LoVo (cell line): Measurements from ENCODE around the gene LILRB3.
A peak's percentile ranks its signal among the peaks of the same experiment; 100 is the strongest.
"Not testable (repeated sequence)": the region's sequence is repeated elsewhere in the genome, so short reads cannot be mapped to it uniquely, and the experiment has no call there.

Experiments
- DNase-seq: peaks from one replicate; pipeline ENCODE4 v3.0.0-alpha.2; 2016; ENCODE audit warnings: low spot score

Gene LILRB3

DNA sequence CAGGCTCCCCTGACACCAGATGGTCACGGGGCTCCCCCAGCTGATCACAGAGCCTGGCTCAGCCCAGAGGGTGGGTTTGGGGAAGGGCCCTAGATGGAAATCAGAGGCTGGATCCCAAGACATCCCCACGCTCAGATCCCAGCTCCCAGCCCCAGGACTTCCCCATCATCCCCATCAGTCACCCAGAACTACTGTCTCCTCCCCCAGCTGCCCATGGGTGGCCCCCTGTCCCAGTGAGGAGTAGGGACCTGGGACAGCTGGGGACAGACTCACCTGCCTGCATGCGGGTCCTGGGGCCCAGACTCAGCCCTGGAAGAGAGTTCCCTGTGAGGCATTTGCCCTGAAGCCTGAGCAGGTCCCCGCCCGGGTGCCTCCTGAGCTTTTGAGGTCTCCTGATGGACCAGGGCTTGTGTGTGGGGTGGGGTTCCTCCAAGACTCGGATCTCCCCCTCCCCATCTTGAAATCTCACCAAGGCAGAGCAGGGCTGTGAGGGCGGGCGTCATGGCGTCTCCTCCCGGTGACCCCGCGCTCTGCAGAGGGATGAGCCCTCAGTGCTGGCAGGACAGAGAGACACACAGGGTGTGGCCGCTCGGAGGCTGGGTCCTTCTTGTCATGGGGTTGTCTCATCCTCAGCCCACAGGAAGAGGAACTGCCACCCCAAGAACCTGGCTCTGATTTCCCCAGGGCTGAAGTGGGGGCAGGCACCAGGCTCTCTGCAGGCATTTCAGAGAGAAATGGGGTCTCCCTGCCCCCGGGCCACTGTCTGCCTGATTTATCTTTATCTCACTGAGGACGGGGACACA lies at the start of gene LILRB3:
TSS of gene LILRB3 (minus strand) at position 534 of the 803 bp plus-strand sequence. CDS start at position 503, 31 bp downstream.
- not testable (repeated sequence) for DNase-seq

DNA sequence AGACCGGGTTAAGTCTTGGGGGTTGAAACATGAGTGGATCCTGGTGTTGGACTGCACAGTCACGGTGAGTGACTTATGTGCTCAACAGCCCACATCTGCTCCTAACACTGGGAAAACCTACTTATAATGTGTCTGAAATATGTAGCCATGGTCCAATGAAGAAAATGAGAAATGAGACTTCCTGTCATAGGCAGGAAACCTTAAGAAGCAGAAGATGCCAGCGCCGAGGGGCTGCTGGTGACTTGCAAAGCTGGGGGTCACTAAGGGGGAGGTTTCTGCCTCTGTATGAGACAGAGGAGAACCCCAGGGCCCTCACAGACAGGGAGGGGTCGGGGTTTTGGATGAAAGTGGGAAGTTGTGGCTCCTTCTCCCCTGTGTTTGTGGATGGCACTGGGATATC lies 49.4 kb upstream of the LILRB3 start:
- DNase-seq = not testable (repeated sequence)

DNA sequence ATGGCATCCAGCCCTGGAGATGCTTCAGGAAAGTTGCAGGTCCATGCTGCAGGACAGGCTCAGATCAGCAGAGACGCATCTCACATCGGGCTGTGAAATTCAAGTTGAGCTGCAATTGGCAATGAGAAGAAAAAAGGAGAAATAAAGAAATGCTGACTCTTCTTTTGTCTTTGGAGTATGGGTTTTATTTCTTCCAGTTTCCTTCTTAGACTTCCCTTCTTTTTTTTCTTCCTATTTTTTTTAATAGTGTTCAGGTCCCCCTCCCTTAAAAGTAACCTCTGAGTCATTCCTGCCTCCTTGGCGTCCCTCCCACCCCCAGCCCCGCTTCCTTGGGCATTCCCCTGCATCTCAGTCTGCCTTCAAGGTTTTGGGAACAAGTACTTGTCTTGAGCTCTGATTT lies 48.8 kb upstream of the LILRB3 start:
- not testable (repeated sequence) for DNase-seq

DNA sequence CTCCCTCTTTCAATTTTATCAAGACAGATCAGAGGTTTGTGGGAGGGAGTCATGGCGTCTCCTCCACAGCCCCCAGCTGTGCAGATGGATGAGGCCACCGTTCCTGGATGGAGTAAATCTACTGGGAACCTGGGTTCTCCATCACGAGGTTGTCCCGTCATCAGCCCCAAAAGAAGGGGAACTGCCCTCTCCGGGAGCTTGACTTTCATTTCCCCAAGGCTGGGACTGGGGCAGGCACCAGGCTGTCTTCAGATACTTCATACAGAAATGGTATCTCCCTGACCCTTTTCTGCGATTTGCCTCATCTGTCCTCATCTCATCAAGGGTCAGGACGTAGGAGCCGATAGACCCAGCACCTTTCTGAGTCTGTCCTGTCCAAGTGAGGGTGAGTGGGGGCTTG lies 48.3 kb upstream of the LILRB3 start:
- DNase-seq = no peak

DNA sequence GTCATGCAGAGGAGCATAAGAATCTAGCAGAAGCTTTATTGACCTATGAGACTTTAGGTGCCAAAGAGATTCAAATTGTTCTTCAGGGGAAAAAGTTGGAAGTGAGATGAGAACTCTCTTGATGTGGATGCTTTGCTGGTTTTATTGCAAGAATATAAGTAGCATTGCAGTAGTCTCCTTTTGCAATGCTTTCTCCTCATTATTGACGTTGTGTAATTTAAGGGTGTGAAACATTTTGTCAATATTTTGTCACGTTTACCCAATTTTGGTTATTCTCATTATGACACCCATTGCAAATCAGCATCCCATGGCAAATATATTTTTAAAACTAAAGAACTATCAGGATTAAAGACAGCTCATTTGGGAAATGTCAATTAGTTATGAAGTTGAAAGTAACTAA lies 46.1 kb upstream of the LILRB3 start:
- DNase-seq = no peak

DNA sequence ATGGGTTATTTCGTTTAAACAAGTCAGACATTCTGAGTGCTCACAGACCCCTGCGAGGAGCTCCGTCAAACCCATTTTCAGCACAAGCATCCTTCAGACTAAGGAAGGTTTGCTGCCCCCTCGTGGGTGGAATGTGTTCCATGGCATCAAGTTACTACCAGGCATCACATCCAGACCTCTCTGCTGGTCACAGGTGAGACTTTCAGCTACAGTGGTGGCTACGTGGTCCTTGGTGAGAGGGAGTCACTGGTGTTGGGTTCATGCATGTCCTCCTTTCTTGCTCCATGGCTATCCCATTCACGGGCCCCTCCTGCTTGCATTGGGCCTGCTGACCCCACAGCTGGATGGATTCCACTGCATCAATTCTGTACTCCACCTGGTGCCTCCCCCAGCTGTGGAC lies 43.3 kb upstream of the LILRB3 start:
- peak; percentile 79 for DNase-seq

DNA sequence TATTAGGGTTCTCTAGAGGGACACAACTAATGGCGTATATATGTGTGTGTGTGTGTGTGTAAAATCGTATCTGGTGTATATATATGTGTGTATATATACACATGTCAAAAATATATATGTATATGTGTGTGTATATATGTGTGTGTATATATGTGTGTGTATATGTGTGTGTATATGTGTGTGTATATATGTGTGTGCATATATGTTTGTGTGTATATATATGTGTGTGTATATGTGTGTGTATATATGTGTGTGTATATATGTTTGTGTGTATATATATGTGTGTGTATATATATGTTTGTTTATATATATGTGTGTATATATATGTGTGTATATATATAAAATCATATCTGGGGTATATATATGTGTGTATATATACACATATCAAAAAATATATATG lies 39.7 kb upstream of the LILRB3 start:
- no peak for DNase-seq

DNA sequence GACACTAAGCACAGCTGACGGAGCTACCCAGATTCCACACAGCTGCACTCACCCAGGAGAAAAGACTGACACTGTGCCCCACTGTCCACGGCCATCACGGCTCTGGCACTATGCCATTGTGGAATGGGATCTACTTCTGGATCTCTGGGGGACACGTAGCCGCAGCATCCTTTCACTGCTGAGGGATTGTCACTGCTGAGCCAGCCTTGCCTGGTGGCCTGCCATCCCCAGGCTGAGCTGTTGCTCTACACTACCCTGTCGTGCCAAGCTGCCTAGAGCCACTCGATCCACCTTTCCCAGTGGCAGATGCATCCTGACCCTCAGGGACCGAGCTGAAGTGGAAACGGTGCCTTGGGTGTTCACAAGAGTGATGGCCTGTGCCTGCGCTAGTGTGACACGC lies 39.3 kb upstream of the LILRB3 start:
- DNase-seq = no peak

DNA sequence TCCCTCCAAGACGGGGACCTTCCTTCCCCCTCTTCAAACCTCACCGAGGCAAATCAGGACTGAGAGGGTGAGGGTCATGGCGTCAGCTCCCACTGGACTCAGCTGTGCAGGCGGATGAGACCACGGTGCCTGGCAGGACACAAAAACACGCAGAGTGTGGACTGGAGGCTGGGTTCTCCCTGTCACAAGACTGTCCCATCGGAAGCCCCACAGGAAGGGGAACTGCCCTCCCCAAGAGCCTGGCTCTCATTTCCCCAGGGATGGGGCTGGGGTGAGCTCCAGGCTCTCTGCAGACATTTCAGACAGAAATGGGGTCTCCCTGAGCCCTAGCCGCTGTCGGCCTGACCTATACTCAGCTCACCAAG lies 34.3 kb upstream of the LILRB3 start, which contains the start of gene LILRB5:
TSS of gene LILRB5 (minus strand) at position 158 of the 365 bp plus-strand sequence. CDS start at position 78, 80 bp downstream.
- no peak for DNase-seq

DNA sequence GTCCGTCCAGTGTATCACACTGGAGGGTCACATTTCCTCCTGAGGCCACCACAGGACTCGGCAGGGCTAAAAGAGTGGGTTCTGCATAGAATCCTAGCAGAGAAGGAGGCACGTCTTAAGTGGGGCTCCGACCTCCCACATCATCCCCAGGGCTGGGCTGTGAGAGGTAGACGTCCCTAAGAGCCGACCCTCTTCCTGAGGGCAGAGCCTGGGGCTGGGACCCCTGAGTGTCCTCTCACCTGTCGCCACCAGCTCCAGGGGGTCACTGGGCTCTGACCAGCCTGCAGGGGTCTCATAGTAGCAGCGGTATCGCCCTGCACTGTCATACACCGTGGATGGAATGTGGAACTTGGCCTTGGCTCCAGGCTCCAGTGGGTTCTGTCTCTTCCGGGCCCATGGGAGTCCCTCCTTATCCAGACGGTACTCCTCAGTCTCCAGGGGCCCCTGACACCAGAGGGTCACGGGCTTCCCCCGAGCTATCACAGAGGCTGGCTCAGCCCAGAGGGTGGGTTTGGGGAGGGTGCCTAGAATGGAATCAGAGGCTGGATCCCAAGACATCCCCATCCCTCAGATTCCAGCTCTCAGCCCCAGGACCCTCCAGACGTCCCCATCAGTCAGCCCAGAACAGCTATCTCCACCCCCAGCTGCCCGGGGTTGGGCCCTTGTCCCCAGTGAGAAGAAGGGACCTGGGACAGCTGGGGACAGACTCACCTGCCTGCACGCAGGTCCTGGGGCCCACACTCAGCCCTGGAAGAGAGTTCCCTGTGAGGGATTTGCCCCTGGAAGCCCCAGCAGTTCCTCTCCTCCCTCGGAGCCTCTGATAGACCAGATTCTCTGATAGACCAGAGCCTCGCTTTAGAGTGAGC lies 33.7 kb upstream of the LILRB3 start:
- no peak for DNase-seq

DNA sequence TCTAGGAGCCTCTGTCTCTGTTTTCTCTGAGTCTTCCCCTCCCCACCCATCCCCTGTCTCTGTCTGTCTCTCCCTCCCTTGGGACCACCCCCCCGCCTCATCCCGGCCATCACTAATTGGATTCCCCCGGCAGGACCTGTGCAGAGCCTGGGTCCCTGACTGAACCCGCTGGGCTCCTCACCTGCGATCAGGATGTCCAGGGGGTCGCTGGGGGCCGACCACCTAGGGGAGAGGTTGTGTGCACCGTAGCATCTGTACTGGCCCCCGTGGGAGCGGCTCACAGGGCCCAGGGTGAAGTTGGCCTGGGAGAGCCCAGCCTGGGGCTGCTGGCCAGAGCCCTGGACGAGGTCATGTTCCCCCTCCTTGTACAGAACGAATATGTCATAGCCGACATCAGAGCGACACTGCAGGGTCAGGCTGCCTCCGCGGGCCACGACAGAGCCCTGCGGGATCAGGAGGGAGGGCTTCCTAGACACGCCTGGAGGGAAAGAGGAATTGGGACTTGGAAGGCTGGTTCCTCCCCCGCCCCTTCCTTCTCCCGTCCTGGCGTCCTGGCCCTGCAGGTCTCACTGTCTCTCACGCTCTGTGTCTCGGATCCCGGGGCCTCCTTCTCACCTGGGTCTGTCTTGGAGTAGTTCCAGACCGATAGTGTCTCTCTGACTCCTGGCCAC lies 32.4 kb upstream of the LILRB3 start:
- DNase-seq = no peak

DNA sequence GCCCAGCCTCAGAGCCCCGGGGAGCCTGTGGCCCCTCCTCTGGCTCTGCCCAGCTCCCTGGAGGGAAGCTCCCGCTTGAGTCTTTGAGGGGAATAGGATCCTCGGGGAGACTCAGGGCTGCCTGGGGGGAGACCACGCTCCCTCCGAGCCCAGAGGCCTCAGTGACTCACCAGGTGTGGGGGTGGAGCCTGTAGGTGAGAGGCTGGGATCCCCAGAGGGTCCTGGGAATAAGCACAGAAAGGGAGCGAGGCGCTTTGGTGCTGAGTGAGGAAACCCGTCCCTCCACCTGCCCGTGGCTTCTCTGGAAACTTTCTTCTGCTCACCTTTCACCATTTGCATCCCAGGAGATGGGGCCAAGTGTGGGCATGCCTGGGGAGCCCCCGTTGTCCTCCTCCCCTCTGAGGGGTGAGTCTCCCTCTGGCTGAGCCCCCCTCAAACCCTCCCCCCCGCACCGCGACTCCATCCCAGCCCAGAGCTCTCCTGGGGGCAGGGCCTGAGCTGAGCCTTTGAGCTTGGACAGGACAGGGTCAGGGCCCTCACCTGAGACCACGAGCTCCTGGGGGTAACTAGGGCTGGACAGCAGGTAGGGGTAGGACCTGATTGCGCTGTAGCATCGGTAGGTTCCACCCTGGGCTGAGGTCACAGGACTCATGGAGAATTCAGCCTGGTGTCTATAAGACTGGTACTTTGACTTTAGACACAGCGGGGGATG lies 31.5 kb upstream of the LILRB3 start:
- DNase-seq = no peak

DNA sequence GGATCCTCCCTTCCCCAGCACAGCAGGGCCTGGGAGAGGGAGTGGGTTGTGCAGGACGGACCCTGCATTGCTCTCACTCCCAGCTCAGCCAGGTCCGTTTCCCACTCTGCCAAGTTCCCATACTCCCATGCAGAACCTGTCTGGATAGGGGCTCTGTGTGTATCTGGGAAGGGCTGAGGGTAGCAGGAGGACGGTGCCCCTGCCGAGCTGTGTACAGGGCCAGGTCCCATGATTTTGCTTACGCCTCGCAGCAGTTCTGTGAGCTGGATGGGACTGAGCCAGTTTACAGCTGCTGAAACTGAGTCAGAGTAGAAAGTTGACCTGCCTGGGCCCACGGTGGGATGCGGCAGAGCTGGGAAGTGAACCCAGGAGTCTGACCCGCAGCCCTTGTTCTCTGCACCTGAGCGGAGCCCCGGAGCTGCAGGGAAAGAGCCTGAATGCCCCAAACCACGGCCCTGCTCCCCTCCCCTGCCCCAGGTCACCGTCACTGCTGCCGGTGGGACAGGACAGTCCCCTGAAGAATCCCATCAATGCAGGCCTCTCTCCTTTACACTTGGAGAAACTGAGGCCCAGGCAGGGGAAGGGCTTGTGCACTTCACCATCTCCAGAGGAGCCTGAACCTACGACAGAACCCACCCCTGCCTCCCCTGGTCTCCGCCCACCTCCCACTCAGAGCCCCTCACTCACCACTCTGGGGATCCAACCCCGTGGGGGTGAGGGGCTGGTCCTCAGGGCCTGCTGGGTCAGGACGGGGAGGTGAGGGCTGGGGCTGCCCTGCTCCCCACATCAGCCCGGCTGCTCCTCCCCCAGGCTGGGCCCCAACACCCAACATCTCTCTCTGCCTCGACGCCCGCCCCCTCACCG lies 30.8 kb upstream of the LILRB3 start:
- no peak for DNase-seq

DNA sequence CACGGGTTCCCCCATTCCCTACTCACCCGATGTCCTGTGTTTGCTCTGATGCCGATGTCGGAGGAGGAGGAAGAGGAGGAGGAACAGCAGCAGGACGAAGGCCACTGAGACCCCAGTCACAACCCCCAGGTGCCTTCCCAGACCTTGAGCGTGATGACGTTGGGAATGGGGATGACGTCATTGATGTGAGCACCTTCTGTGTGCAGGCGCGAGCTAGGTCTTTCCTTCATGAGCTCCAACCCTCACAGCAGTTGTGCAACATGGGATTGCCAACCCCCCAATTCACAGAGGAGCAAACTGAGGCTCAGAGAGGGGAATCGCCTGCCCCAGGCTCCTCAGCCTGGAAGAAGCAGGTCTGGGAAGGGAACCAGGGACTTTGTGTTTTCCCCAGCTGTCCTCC lies 30.0 kb upstream of the LILRB3 start:
- DNase-seq = no peak

DNA sequence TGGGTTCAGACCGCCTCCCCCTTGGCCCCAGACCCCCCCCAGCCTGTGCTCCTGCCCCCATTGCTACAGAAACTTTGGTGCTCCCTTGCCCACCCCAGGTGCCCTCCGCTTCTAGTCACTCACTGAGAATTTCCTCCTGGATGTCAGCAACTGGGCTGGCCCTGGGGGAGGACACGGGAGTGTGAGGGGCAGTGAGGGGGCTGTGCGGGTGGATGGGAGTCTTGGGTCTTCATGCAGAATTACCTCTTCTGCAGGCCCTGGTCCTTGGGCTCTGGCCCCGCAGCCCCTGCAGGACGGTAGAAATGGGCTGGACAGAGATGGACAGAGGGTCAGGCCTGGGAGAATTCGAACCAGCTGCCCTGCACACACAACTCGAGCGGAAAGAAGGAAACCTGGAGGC lies 29.4 kb upstream of the LILRB3 start:
- no peak for DNase-seq

DNA sequence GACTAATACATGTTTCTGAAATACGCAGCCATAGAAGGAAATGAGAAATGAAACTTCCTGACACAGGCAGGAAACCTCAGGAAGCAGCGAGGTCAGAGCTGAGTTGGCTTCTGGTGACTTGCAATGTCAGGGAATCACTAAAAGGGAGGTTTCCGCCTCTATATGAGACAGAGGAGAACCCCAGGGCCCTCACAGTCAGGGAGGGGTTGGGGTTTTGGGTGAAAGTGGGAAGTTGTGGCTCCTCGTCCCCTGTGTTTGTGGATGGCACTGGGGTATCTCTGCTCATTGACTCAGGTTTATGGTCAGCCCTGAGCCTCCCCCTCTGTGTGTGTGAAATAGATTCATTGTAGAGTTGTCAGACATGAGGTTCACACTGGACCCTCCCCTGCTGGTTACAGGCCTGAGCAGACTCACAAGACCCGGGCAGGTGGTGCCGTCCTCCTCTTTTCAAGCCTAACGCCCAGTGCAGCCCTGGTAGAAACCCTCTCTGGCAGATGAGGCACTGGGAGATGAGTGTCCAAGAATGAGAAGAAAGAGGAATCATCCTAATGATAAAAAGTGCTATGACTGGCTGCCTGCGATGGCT lies 25.3 kb upstream of the LILRB3 start:
- no peak for DNase-seq

DNA sequence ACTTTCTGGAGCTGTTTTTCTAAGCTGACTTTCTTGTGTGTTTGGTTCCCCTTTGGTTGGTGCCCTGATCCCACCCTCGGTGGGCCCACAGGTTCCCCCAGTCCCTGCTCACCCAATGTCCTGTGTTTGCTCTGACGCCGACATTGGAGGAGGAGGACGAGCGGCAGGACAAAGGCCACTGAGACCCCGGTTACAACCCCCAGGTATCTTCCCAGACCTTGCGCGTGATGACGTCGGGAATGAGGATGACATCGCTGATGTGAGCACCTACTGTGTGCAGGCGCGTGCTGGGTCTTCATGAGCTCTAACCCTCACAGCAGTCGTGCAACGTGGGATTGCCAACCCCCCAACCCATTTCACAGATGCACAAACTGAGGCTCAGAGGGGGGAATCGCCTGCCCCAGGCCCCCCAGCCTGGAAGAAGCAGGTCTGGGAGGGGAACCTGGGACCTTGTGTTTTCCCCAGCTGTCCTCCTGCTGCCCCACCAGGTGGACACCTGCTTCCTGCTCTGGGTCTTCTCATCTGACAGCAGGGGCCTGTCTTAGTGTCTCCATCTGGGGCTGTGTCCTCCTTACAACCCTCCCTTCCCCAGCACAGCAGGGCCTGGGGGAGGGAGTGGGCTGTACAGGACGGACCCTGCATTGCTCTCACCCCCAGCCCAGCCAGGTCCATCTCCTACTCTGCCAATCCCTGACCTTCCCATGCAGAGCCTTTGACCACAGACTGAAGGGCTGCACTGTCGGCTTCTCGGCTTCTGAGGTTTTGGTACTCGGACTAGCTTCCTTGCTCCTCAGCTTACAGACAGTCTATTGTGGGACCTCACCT lies 24.5 kb upstream of the LILRB3 start:
- DNase-seq = no peak

DNA sequence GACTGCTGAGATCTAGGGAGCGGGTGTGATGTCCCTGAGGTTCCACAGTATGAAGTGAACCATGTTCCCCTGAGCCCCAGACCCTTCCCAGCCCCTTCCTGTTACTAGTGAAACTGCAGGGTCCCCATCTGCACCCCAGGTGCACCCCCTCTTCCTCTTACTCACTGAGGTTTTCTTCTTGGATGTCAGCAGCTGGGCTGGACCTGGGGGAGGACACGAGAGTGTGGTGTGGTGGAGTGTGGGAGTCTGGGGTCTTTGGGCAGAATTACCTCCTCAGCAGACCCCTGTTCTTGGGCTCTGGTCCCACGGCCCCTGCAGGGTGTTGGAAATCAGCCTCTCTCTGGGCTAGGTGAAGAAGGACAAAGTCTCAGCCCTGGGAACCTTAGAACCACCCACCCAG lies 23.1 kb upstream of the LILRB3 start:
- DNase-seq = no peak

DNA sequence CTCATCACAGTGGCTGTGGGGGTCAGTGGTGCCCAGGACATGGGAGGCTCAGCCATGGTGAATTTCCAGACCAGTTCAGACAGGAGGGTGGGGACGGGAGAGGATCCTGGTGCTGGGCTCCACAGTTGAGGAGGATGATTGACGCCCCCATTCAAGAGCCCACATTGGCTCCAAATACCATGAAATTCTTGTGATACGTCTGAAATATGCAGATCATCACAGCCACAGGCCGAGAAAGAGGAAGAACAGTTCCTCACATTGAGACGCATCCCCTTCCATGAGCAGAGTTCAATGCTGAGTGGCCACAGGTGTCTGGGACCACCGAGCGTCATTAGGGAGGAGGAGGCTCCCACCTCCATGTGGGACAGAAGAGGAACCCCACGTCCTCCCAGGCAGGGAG lies 21.0 kb upstream of the LILRB3 start:
- DNase-seq = not testable (repeated sequence)

DNA sequence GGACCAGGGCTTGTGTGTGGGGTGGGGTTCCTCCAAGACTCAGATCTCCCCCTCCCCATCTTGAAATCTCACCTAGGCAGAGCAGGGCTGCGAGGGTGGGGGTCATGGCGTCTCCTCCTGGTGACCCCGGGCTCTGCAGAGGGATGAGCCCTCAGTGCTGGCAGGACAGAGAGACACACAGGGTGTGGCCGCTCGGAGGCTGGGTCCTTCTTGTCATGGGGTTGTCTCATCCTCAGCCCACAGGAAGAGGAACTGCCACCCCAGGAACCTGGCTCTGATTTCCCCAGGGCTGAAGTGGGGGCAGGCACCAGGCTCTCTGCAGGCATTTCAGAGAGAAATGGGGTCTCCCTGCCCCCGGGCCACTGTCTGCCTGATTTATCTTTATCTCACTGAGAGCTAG lies 19.8 kb upstream of the LILRB3 start, which contains the start of gene LILRA6:
TSS of gene LILRA6 (minus strand) at position 145 of the 400 bp plus-strand sequence.
- DNase-seq = not testable (repeated sequence)
